CD1c-positive myeloid dendritic cell (primary cell): ENCODE data around the gene ERC2.

Experiments used
- DNase-seq: peaks from one replicate; pipeline ENCODE4 v3.0.0-alpha.2; 2016; ENCODE audit errors: extremely low spot score

Gene ERC2

DNA sequence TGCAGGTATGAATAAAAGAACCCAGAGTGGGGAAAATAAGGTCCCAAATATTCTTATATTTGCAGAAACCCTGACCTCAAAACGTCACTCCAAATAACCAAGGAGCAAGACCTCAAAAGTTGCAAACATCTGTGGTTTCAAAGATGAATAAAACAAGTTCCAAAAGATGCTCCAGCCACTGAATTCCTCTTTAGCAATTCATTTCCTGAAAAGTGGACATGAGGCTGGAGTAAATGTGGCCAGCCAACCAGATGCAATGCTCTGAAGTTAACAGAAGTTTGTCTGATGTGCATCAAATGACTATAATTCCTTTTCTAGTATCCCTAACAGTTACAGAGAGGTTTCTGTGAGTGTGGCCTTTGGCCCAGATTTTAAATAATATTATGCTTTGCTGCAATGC is 910.0 kb downstream of the ERC2 start:
- DNase-seq, result no peak

DNA sequence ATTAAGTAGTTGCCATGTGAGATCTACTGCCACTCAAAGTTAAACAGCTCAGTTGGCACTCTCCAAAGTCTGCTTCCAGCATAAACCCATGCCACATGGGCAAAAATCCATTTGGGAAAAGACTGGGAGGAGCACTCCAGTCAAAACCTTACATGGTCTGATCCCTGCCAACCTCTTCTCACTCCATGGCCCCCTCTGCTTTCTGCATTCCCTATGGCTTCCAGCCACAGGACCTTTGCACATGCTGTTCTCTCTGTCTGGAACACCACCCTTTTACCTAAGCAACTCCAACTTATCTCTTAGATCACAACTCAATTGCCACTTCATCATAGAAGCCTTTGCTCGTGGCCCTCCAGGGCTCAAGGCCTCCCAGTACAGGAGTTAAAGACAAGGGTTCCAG is 910.7 kb downstream of the ERC2 start:
- no peak for DNase-seq

DNA sequence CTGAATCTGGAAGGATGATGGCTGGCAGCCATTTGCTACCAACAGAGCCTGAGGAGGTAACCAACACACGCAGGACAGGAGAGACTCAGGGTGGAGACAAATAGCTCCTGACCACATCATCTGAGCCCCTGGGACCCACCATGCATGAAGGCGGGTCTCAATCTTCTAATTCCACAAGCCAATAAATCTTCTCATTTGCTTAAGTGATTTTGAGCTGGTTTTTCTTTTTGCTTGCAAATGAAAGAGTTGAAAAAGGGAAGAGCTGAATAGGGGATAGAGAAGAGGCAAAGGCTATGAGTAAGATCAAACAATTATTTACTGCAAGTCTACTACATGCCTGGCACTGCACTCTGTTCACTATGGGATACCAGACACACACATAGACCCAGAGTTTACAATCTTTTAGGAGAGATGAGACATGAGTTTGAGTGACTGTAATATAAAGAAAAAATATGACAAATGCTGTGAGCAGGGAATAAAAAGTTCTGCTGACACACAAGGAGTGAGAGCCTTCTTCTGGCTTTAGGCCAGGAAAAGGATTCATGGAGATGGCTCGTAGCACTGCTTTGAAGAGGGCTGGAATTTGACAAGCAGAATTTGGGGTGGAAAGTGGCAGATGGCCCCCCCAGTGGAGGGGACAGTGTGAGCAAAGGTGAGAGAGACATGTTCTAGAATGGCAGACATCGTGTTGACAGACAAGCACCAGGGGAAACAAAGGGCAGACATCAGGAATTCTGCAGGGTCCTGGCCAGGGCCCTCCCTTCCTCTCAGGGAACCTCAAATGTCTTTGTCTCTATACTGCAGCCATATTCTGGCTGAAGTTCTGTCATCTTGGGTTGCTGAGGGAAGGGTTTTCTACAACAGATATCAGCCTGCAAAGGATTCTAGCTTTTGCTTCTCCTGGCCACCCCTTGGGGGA is 911.4 kb downstream of the ERC2 start:
- DNase-seq, result no peak

DNA sequence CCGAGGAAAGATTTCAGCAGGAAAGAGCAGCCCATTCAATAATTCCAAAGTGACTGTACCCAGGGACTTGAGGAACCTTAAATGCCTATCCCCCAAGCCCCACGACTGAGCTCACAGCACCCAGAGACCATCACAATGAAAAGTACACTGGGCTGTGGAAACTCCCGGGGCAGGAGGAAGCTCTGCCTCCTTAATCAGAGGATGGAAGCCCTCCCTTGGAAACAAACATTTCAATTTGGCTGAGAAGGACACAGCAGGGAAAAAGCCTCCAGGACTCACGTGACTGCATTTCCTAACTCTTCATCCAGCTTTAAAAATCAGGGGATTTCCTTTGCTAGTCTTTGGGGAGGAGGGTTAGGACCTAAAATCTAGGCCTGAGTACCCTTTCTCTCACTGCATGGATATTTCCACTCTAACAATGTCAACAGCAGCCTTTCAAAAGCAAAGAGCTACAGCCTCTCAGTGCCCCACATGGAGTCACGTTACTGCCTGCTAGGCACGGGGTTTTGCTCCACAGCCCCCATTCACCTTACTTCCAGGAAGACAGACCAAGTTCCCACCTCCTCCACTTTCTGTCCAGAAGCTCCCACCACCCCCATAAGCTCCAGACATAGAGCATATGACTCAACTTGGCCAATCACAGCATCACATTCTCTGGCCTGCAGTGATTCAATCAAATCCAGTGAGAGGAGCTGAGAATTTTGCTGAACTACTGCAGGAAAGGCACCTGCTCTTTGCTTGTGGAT is 912.2 kb downstream of the ERC2 start:
- DNase-seq, result no peak

DNA sequence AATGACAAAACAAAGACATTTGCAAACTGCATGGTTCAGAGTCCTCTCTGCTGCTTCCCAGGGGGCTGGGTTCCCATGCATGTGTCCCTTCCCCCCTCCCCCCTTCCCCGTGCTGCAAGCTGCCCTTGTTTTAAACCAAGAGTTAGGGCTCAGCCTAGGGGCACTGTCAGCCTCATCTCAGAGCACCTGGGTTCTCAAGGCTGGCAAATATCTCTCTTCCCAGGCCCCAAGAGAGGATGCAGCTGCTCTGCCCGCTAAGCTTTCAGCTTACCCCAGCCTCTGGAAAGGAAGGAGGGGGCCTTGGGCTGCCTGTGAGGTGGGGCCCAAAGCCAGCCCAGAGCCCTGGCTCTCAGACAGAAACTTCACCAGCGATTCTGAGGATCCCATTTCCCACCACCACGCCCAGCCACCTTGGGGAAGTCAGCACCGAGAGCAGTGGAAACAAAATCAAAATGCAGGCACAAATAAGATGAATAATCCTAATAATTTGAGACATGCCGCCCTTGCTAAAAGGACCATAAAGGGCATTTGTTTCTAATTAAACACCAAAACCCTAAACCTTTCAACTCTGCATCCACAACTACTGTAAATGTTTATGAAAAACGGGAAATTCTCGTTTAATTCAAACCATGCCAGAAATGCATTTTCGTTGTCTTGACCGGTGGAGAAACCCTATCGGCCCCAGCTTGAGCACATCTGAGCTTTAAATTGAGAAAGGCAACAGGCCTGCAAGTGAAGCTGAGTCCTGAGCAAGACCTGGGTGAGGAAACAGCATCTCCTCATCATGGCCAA is 913.4 kb downstream of the ERC2 start:
- DNase-seq, result no peak

DNA sequence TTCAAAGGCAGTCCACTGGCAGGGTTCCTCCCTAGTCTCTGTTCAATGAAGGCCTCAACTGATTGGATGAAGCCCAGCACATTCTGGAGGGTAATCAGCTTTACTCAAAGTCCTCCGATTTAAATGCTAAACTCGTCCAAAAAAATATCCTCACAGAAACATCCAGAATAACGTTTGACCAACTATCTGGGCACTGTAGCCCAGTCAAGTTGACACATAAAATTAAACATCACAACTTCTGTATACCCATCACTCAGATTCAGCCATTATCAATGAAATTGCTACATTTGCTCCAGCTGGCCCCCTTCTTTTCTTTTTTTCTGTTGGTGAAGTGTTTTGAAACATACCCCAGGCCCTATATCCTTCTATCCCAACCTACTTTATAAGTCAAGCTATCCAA is 916.6 kb downstream of the ERC2 start:
- no peak for DNase-seq

DNA sequence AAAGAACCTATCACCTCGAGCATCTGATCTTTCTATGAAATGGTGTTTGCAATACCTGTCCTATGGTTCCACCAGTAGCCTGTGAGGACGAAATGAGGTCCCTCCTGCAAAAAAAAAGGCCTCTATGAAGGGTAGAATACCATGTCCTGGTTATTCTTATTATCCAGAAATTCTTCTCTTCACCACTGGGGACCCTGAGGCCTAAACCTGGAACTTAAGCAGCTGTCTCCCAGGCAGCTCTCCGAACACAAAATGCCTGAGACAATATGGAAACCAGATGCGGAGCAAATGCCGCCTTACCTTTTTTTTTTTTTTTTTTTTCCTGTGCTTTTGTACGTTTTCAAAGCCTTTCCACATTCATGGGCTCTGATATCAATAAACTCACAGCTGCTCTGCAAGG is 919.1 kb downstream of the ERC2 start:
- no peak for DNase-seq

DNA sequence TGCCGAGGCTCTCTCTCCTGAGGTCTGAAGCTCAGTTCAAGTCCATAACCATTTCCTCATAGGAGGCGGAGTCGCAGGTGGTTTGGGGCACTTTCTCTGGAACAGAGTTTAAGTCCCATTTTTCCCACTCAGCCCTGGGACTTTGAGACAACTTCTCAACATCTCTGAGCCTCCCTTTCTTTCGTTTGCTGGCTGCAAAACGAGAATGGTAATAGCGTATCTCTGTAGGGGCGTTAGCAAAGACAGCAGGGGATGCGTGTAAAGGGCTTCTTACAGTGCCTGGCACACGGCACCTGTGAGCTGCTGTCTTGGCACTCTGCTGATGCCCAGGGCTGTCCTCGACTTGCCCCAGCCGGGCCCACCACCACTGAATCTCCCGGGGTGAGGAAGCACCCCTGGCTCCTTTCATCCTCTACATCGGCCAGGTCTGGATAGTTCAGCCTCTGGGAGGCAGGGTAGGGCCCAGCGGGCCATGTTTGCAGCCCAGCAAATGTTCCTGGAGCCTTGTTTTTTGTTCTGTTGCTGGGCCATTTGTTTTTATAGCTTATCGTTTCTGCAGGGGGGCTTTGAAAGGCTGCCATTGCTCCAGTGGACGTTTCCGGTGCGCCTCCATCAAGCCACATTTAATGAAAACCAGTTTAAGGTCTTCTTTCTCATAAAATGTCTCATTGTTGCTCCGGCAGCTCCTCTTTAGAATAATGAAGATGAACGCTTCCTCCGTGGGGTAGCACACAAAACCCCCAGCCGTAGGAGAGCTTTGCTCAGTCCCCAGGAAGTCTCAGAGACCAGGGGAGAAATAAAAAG is 921.2 kb downstream of the ERC2 start:
- no peak for DNase-seq

DNA sequence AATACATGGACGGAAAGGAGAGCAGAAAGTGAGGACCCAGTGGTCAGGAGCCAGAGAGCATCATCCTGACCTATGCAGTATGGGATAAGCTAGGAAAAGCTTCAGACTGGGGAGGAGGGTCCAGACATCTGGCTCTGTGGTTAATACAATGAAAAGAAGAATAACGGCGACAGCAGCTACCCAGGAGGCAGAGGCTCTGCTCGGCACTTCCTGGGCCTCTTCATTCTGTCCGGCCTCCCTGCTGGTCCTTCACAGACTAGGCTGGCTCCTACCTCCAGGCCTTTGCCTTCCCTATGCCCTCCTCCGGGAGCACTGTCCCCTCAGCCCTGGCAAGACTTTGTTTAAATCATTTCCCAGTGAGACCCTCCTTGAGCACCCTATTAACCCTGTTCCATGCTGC is 922.3 kb downstream of the ERC2 start:
- no peak for DNase-seq

DNA sequence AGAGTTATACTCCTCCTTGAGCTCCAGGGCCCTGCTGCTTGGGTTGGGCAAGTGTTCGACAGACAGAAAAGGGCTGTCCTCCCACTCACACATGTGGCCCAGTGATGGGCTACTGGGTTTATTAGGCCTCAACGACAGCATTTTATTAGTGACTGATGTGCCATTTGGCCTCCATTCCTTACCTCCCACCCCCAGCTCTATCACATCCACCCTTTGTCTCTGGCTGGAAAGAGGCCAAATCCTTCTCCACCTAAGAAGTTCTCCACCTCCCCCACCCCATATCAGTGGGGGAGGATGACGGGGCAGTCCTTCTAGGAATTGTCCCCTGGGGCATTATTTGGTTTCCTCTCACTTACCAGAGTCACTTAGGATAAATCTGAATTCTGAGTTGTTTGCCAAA is 924.0 kb downstream of the ERC2 start:
- no peak for DNase-seq

DNA sequence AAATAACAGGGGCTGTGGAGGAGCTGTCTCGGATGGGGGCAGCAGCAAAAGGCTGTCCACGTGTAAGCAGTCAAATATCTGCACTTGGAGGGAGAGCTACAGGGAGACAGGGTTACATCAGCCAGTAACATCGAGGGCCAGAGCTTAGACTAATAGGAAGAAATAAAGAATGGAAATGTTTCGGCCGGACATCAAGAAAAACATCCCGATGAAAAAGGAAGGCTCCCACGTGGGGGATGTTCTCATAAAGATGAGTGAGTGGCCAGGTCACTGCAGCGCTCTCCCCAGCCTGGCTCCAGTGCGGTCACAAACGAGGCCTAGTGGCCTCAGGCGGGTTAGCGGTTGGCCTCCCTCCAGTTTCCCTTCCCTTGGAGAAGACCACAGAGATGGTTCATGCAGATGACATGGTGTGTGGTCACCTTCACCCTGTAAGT is 925.1 kb downstream of the ERC2 start:
- DNase-seq, result no peak

DNA sequence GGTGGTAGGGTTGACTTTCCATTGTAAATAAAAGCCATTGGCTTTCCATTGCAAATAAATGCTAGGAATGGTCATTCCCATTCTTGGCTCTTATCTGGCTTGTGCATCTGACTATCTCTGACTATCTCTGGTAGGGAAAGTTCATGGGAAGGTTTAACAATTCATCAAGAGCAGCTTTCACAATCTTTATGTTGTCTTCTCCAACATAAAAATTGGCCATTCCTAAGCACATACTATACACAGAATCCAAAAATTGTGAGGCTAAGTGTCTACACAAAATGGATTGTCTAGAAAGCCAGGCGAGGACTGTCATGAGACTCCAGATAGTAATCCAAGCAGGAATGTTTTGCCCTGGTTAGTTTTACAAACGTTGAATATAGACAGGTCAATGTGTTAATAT is 926.8 kb downstream of the ERC2 start:
- DNase-seq, result no peak

DNA sequence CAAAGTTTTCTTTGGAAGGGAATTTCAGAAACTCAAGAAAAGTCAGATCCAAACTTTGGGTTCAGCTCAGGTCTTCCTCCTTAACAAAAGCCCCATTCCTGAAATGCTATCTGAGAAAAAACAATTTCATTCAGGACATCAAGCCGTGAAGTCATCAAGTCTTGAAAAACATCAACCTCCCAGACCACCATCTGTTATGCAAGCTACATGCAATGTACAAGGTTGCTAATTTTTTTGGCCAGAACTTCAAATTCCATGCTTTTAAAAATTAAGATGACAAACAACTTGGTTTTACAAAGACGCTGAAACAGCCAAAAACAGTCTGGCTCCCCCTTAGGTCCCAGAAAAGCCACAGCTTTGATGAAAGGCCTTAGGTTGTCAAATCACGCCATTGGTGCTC is 927.3 kb downstream of the ERC2 start:
- no peak for DNase-seq

DNA sequence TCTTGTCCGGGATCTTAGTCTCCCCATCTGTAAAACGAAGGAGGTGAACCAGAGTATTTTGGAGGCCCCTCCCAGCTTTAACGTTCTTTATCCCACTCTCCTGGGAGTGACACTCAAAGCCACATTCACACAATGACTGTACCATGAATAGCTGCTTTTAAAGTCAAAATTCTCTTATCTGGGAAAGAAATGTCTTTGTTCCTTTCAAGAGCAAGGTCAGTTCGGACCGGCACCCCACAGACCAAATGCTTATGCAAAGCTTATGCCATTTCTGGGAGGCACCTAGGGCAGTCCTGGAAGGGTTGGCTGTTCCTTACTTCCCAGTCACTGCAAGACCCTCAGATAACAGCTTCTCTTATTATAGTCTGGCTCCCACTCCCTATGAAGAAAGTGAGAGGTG is 927.7 kb downstream of the ERC2 start:
- DNase-seq, result no peak

DNA sequence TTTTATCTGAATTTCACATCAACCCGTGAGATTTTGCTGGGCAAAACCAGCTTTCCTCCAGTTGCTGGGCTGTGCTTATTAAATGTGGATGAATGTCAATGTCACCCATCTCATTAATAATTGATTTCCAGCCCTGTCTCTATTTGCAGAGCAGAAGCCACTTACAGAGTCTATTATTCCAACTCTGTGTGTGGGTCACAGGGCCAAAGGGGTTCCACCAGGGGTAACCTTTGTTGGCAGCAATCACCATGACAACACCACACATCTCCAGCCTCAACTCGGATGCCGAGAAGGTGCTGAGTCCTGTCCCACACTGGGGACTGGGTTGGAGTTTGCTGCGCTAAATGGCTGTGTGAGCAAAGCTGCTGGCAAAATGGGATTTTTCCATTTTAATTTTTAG is 930.1 kb downstream of the ERC2 start:
- DNase-seq, result no peak

DNA sequence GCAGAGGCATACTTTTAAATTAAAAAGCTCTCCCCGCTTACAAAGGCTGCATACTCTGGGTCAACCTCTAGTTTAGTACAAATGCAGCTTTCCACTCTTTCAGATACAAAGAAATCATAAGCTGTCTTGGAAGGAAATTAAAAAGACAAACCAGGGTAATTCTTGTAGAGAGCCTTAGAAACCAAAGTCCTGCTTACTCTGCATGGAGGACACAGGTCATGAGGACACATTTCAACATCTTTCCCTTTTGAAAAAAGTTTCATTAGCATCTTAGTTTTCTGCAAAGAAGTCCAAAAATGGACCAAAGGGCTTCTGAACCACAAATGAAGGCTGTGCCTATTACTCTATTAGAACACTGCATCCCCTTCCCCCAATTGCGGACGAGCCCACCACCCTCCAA is 930.7 kb downstream of the ERC2 start:
- no peak for DNase-seq

DNA sequence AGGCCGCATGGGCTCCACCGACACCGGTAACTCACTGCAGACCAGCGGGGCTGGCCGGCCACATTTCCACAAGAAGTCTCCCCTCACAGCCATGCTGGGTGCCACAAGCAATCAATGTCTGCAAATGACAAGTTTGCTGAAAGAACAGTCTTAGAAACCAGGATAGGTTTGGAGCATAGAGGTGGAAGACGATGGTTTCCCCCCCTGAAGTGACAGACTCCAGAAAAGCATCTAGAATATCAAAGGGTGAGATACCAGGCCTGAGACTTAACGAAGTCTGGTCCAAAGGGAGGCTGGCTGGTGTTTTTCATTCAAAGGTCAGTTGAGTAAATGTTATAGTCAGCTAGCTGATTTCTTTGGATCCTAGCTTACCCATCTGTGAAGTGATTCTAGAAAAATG is 931.1 kb downstream of the ERC2 start:
- DNase-seq, result no peak

DNA sequence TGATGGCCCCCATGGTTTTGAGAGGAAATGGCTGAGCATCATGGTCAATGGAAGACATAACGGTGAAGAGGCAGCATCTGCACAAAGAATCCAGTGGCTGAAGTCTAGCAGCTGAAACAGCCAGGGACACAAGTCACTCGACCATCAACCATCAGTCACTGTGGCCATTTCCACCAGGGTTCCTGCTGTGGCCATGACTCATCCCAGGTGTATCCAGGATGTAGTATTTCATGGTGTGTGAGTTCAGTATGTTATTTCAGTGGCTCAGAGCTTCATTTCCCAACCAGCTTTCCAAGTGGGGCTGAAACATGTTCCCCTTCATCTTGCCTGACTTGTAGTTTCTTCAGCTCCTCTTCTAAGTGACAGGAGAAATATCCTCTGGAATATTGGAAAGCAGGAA is 933.4 kb downstream of the ERC2 start:
- no peak for DNase-seq

DNA sequence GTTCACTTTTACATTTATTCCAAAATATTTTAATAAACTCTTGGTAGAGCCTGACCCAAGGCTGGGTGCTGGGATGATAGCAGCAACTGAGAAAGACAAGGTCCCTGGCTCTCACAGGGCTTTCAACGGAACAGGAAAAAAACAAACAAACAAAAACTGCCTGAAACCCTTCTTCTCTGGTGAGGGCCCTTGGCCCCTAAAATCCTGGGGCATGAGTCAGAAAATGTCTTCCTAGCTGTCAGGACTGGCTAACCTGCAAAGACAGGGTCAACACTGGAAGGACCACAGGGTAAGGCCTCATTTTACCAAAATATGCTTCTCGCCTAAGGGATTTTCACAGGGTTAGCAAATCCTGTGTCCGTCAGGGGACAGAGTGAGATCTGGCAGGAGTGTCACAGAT is 935.5 kb downstream of the ERC2 start:
- no peak for DNase-seq

DNA sequence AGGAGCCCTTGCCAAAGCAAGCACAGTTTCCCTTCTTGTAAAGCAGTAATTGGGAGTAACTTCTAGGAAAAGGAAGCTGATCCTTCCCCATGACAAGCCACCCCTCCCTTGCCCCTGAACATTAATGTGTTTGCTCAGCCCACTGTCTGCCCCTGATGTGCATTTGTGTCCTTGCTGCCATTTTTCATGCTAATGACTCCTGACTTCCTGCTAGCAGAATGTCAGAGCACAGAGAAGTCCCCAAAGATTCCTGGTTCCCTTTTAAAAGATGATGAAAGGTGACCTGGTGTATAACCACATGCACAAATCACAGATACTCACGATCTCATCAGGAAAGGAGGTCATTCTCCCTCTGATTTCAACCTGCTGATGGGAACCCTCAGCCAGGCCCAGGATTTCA is 936.9 kb downstream of the ERC2 start:
- peak; percentile 26 for DNase-seq

DNA sequence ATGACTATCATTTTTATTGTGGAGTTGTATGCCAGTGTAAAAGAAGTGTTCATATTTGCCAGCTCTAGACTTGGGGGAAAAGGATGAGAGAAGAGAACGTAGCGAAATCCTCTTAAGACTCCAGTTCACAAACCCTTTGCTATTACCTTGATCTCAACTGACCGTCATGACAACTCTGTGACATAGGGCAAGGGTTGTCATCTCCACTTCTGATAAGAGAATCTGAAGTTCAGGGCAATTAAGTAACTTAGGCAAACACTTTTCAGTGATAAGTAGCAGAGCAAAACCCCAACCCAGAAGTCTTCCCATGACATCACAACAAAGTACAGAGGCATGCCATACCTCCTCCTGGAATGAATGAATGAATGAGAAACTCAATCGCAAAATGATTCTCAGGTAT is 940.9 kb downstream of the ERC2 start:
- DNase-seq, result no peak
